NCI-H2171 (cell line): ENCODE measurements around the gene SPSB3.
A peak's percentile ranks its signal among the peaks of the same experiment; 100 is the strongest.

Experiments
- DNase-seq: peaks from one replicate; lab custom pipeline; 2025; lab: John Stamatoyannopoulos, UW

The SPSB3 gene

GRCh38 chr16:1763521-1764511 is 18.6 kb downstream of the SPSB3 start:
- DNase-seq: peak; percentile 80

GRCh38 chr16:1762879-1763520 is 19.4 kb downstream of the SPSB3 start:
- DNase-seq: no peak

- peak; percentile 74 for DNase-seq
Observed at GRCh38 chr16:1762196-1762878, 20.0 kb downstream of the SPSB3 start.

- no peak for DNase-seq
Observed at GRCh38 chr16:1761751-1762150, 20.6 kb downstream of the SPSB3 start.

GRCh38 chr16:1760911-1761310 is 21.5 kb downstream of the SPSB3 start:
- no peak for DNase-seq

- no peak for DNase-seq
Observed at GRCh38 chr16:1759511-1759910, 22.9 kb downstream of the SPSB3 start.

GRCh38 chr16:1758923-1759322 is 23.4 kb downstream of the SPSB3 start:
- no peak for DNase-seq

- DNase-seq: no peak
Observed at GRCh38 chr16:1757714-1758461, 24.5 kb downstream of the SPSB3 start.

- DNase-seq: no peak
Observed at GRCh38 chr16:1754204-1754603, 28.2 kb downstream of the SPSB3 start.

- no peak for DNase-seq
Observed at GRCh38 chr16:1752853-1753252, 29.5 kb downstream of the SPSB3 start.

- no peak for DNase-seq
Observed at GRCh38 chr16:1751946-1752345, 30.4 kb downstream of the SPSB3 start.

GRCh38 chr16:1749152-1750117 is 32.9 kb downstream of the SPSB3 start:
- no peak for DNase-seq

- no peak for DNase-seq
Observed at GRCh38 chr16:1747934-1748333, 34.4 kb downstream of the SPSB3 start.

- no peak for DNase-seq
Observed at GRCh38 chr16:1746693-1747195, 35.6 kb downstream of the SPSB3 start.

GRCh38 chr16:1745900-1746692 is 36.3 kb downstream of the SPSB3 start:
- DNase-seq: no peak

GRCh38 chr16:1745181-1745899 is 37.0 kb downstream of the SPSB3 start:
- no peak for DNase-seq

GRCh38 chr16:1744338-1744840 is 38.0 kb downstream of the SPSB3 start:
- DNase-seq: no peak

GRCh38 chr16:1743376-1744337 is 38.7 kb downstream of the SPSB3 start:
- DNase-seq: no peak
